Uterus (tissue), 2 donors: Measurements from ENCODE around the gene PKM.

Experiments used
- CTCF ChIP-seq, 4 experiments: fragments of 200-600 bp in 2 of 4; fragments of 450-650 bp in 2 of 4; sonication (generic) in 2 of 4; IDR thresholded peaks; one replicate each; pipeline ENCODE4 v1.5.1; 2016 to 2019; ENCODE audit warnings: antibody characterized with exemption in 4 of 4, mild to moderate bottlenecking in 2 of 4, moderate library complexity in 1 of 4
- POLR2A ChIP-seq, 2 donors: fragments of 450-650 bp; IDR thresholded peaks; one replicate each; pipeline ENCODE4 v1.6.1; 2016; ENCODE audit warnings: antibody characterized with exemption in 2 of 2, mild to moderate bottlenecking in 1 of 2, moderate library complexity in 1 of 2

- TF ChIP-seq CTCF (IDR thresholded peaks at IDR 0.05) (no peak), POLR2A (IDR thresholded peaks at IDR 0.05) (no peak)
Observed at GRCh38 chr15:72242775-72243370, 11.9 kb upstream of the PKM start.
